ENCODE measurements around the gene DNAAF9. TPM values are rescaled to one million over a fixed set of nuclear protein-coding genes. Genes with fewer than 3 reads are reported as not detected.

Gene DNAAF9
- total and polyA plus RNA-seq, 7 experiments from 2014 or later = 0.71 to 8.8 (median 3.2) TPM

DNA sequence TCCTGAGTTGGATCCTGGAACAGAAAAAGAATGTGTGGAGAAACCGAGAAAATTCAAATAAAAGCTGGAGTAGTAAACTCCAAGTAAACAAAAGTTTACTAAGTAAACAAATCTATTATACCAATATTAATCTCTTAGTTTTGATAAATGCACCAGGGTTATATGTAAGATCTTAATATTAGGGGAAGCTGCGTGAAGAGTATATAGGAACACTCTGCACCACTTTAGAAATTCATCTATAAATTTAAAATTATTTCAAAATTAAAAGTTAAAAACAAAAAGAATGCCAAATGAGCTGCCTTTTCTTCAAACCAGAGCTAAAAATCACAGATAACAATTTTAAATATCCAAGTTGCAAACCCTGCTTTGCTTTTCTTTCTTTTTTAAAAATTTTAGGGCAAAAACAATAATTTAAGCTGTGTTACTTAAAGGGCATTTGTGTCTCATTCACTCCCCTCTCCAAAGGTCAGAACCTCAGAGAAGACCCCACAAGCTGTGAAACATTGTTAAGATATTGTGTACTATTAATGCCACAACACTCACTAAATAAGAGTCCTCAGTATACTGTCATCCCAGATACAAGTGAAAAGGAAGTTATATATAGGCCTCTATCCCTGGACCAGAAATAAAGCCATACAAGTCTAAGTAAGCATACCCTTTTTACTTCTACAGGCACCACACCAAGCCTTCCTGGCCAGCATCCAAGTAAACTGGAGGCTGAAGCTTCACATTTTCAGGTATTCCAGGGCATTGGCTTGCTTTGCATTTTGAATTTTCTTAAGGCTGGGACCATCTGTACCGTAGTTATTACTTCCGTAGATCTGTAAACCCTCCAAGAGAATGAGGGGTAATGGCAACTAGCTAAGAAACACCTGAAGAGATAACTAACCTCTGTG is 7.0 kb downstream of the DNAAF9 start:
- H3K27me3 ChIP-seq (ENCODE audit: control insufficient read depth in 2 of 2, insufficient read depth in 2 of 2, low read length in 2 of 2) = no peaks in the 10 kb centered on the region
- no peak overlapping the region for H3K27ac Mint-ChIP-seq
- peaks cover 0 to 10% (median 0%) of the 10 kb centered on the region in 5 donors for H3K27me3 Mint-ChIP-seq
- ATAC-seq = no peak
- no peaks in the 10 kb centered on the region for H3K36me3 ChIP-seq (ENCODE audit: control insufficient read depth in 2 of 3, insufficient read depth in 3 of 3, low read length in 3 of 3)
- H3K4me1 Mint-ChIP-seq = peaks cover 0 to 8% (median 5%) of the 10 kb centered on the region in 7 donors
- no peak overlapping the region for H3K4me3 ChIP-seq (ENCODE audit: low read length)
- DNase-seq = no peak
- ChIA-PET CTCF (interaction anchor here (0.6 kb wide), 2 partner anchors 262 to 418 kb away, joined by 4 read pairs; no protein-coding TSS in a partner anchor), POLR2A (no interaction called here)
- no peaks in the 10 kb centered on the region for H3K9me3 ChIP-seq (ENCODE audit: control insufficient read depth in 2 of 3, low read length in 3 of 3)
- no peak overlapping the region for H3K4me3 Mint-ChIP-seq
- intact Hi-C loops (cut with micrococcal nuclease) = loop anchor here in 1 of 2 donors (10.0 kb wide), 1 partner anchor 196 kb away; the partner anchor contains the start of genes DDRGK1 and ITPA
- no peaks in the 10 kb centered on the region for H3K4me1 ChIP-seq (ENCODE audit: control insufficient read depth in 2 of 2, insufficient read depth in 2 of 2, low read length in 2 of 2)
- peaks cover 0 to 9% (median 5%) of the 10 kb centered on the region in 5 donors for H3K36me3 Mint-ChIP-seq
- H3K9me3 Mint-ChIP-seq = peaks cover 0 to 12% (median 4%) of the 10 kb centered on the region in 11 donors
- H3K27ac ChIP-seq (ENCODE audit: low read depth, low read length) = no peak overlapping the region

DNA sequence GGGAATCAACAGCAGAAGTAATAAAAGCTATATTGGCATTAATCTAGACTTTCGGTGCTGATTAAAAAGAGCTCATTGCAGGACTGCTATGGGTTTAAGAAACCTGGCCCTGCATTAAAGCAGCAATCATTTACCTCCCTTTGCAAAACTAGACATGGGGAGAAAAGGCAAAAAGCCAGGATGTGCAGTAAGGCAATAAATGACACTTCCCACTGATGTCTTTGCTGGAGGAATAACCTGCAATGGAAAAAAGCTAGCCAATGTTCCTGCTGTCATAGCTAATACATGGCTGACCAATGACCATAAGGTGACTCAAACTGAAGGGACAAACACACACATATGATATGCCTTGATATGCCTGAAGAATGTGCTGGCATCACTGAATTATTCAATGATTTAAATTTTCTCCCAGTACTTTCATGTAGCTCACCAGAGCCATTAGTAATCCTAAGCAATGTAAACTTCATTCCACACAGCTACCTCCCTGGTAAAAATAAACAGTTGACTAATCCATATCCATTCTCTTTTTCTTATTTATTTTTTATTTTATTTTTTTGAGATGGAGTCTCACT is 8.7 kb downstream of the DNAAF9 start:
- POLR2A ChIA-PET = interaction anchor here (1.9 kb wide), 1 partner anchor 10 kb away, joined by 7 read pairs; no protein-coding TSS in a partner anchor

DNA sequence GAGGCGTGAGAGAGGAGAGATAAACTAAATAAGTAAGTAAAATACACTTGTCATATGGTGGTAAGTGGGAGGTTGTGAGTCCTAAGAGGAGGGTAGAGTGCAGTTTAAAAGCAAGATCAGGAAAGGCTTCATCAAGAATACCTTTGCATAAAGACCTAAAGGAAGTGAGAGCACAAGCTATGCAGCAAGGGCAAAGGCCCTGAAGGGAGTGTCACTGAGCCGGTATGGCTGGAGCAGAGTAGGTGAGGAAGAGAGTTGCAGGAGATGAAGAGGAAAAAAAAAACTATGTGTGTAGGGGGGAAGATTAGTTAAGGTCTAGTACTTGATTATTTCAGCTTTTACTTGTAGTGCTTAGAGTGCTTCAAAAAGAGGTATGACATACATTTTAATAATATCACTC is 11.0 kb downstream of the DNAAF9 start:
- ATAC-seq (no peak), DNase-seq (no peak)
- ChIA-PET POLR2A (no interaction called here), CTCF (no interaction called here)
- Histone ChIP-seq H3K4me1 (ENCODE audit: control insufficient read depth in 2 of 2, insufficient read depth in 2 of 2, low read length in 2 of 2) (no peaks in the 10 kb centered on the region), H3K27ac (ENCODE audit: low read depth, low read length) (no peak overlapping the region), H3K36me3 (ENCODE audit: control insufficient read depth in 2 of 3, insufficient read depth in 3 of 3, low read length in 3 of 3) (no peaks in the 10 kb centered on the region), H3K27me3 (ENCODE audit: control insufficient read depth in 2 of 2, insufficient read depth in 2 of 2, low read length in 2 of 2) (no peaks in the 10 kb centered on the region), H3K9me3 (ENCODE audit: control insufficient read depth in 2 of 3, low read length in 3 of 3) (no peaks in the 10 kb centered on the region), H3K4me3 (ENCODE audit: low read length) (no peak overlapping the region)
- peaks cover 0 to 4% (median 0%) of the 10 kb centered on the region in 7 donors for H3K4me1 Mint-ChIP-seq
- no peak overlapping the region for H3K4me3 Mint-ChIP-seq
- intact Hi-C loops (cut with micrococcal nuclease) = no loop called here
- H3K36me3 Mint-ChIP-seq = peaks cover 0 to 9% (median 5%) of the 10 kb centered on the region in 5 donors
- H3K27me3 Mint-ChIP-seq = peaks cover 0 to 2% (median 0%) of the 10 kb centered on the region in 5 donors
- peaks cover 0 to 12% (median 4%) of the 10 kb centered on the region in 11 donors for H3K9me3 Mint-ChIP-seq
- no peak overlapping the region for H3K27ac Mint-ChIP-seq

More for the DNA sequence above, 8.7 kb downstream of the DNAAF9 start:
- H3K4me3 ChIP-seq (ENCODE audit: low read length) = no peak overlapping the region
- H3K27ac ChIP-seq (ENCODE audit: low read depth, low read length) = no peak overlapping the region
- H3K27me3 ChIP-seq (ENCODE audit: control insufficient read depth in 2 of 2, insufficient read depth in 2 of 2, low read length in 2 of 2) = no peaks in the 10 kb centered on the region
- no peaks in the 10 kb centered on the region for H3K4me1 ChIP-seq (ENCODE audit: control insufficient read depth in 2 of 2, insufficient read depth in 2 of 2, low read length in 2 of 2)
- H3K4me3 Mint-ChIP-seq = no peak overlapping the region
- H3K36me3 ChIP-seq (ENCODE audit: control insufficient read depth in 2 of 3, insufficient read depth in 3 of 3, low read length in 3 of 3) = no peaks in the 10 kb centered on the region
- CTCF ChIA-PET = no interaction called here
- intact Hi-C loops (cut with micrococcal nuclease) = no loop called here
- ATAC-seq = no peak
- no peaks in the 10 kb centered on the region for H3K9me3 ChIP-seq (ENCODE audit: control insufficient read depth in 2 of 3, low read length in 3 of 3)
- H3K27ac Mint-ChIP-seq = no peak overlapping the region
- H3K9me3 Mint-ChIP-seq = peaks cover 0 to 12% (median 4%) of the 10 kb centered on the region in 11 donors
- H3K27me3 Mint-ChIP-seq = peaks cover 0 to 5% (median 0%) of the 10 kb centered on the region in 5 donors
- H3K4me1 Mint-ChIP-seq = no peaks in the 10 kb centered on the region
- peaks cover 0 to 9% (median 5%) of the 10 kb centered on the region in 5 donors for H3K36me3 Mint-ChIP-seq
- DNase-seq = no peak

GRCh38 chr20:3392756-3393155 is 14.7 kb downstream of the DNAAF9 start:
- peaks cover 0 to 2% (median 0%) of the 10 kb centered on the region in 5 donors for H3K27me3 Mint-ChIP-seq
- ATAC-seq = no peak

DNA sequence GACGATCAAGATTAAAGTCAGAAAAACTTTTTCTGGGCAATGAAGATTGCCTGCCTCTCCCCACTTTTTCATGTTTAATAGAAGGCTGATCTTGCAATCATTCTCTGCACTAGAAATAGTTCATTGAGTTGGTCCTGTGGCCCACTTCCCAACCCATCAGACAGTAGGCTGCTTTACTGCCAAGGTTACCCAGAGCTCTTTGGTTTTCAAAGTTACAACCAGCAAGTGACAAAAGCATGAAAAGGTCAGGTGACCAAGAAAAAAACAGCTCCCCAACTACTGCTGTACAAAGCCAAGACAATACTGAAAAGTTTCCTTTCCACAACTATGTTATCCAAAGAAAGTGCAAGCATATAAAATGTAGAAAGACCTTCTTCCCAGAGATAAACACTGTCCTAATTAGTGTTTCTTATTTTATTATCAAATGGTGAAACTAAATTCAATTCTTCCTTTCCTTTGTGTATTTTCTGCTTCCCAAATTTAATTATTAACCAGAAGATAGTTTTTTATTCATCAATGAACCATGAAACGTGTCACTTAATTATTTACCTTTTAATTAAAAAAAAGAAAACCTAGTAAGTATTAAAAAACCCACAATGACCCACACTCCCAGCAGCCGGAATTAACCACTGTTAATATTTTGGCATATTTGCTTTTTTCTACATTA is 16.6 kb downstream of the DNAAF9 start:
- POLR2A ChIA-PET = no interaction called here
- Mint-ChIP-seq H3K4me1 (peaks cover 0 to 21% (median 5%) of the 10 kb centered on the region in 7 donors), H3K9me3 (peaks cover 0 to 8% (median 2%) of the 10 kb centered on the region in 11 donors), H3K27ac (peak overlapping the region in 1 of 9 donors; percentile 7), H3K27me3 (peaks cover 0 to 2% (median 0%) of the 10 kb centered on the region in 5 donors), H3K4me3 (no peak overlapping the region), H3K36me3 (peaks cover 0 to 5% (median 4%) of the 10 kb centered on the region in 5 donors)
- H3K4me1 ChIP-seq (ENCODE audit: control insufficient read depth in 2 of 2, insufficient read depth in 2 of 2, low read length in 2 of 2) = no peaks in the 10 kb centered on the region
- H3K27ac ChIP-seq (ENCODE audit: low read depth, low read length) = no peak overlapping the region
- H3K36me3 ChIP-seq (ENCODE audit: control insufficient read depth in 2 of 3, insufficient read depth in 3 of 3, low read length in 3 of 3) = no peaks in the 10 kb centered on the region
- DNase-seq = no peak
- CTCF ChIA-PET = no interaction called here
- ATAC-seq = no peak
- H3K4me3 ChIP-seq (ENCODE audit: low read length) = no peak overlapping the region
- H3K9me3 ChIP-seq (ENCODE audit: control insufficient read depth in 2 of 3, low read length in 3 of 3) = no peaks in the 10 kb centered on the region
- intact Hi-C loops (cut with micrococcal nuclease) = no loop called here
- H3K27me3 ChIP-seq (ENCODE audit: control insufficient read depth in 2 of 2, insufficient read depth in 2 of 2, low read length in 2 of 2) = no peaks in the 10 kb centered on the region

More at GRCh38 chr20:3392756-3393155, 14.7 kb downstream of the DNAAF9 start:
- no peak for DNase-seq
- H3K4me3 ChIP-seq (ENCODE audit: low read length) = no peak overlapping the region
- Mint-ChIP-seq H3K27ac (no peak overlapping the region), H3K4me3 (no peak overlapping the region), H3K9me3 (peaks cover 0 to 12% (median 4%) of the 10 kb centered on the region in 11 donors), H3K36me3 (peaks cover 0 to 9% (median 5%) of the 10 kb centered on the region in 5 donors), H3K4me1 (peaks cover 0 to 21% (median 5%) of the 10 kb centered on the region in 7 donors)
- no peaks in the 10 kb centered on the region for H3K36me3 ChIP-seq (ENCODE audit: control insufficient read depth in 2 of 3, insufficient read depth in 3 of 3, low read length in 3 of 3)
- H3K9me3 ChIP-seq (ENCODE audit: control insufficient read depth in 2 of 3, low read length in 3 of 3) = no peaks in the 10 kb centered on the region
- no peak overlapping the region for H3K27ac ChIP-seq (ENCODE audit: low read depth, low read length)
- H3K4me1 ChIP-seq (ENCODE audit: control insufficient read depth in 2 of 2, insufficient read depth in 2 of 2, low read length in 2 of 2) = no peaks in the 10 kb centered on the region
- no peaks in the 10 kb centered on the region for H3K27me3 ChIP-seq (ENCODE audit: control insufficient read depth in 2 of 2, insufficient read depth in 2 of 2, low read length in 2 of 2)
- intact Hi-C loops (cut with micrococcal nuclease) = no loop called here
- ChIA-PET POLR2A (interaction anchor here (0.6 kb wide), 1 partner anchor 731 kb away, joined by 5 read pairs; no protein-coding TSS in a partner anchor), CTCF (no interaction called here)

GRCh38 chr20:3383878-3384495 is 23.5 kb downstream of the DNAAF9 start:
- no peak overlapping the region for H3K4me3 Mint-ChIP-seq

More at GRCh38 chr20:3383878-3384495, 23.5 kb downstream of the DNAAF9 start:
- H3K36me3 Mint-ChIP-seq = peaks cover 0 to 17% (median 9%) of the 10 kb centered on the region in 5 donors
- peaks cover 0 to 10% (median 0%) of the 10 kb centered on the region in 11 donors for H3K9me3 Mint-ChIP-seq
- ATAC-seq (no peak), DNase-seq (peak in 1 of 9 donors; percentile 26)
- POLR2A ChIA-PET = no interaction called here
- Histone ChIP-seq H3K27me3 (ENCODE audit: control insufficient read depth in 2 of 2, insufficient read depth in 2 of 2, low read length in 2 of 2) (peaks cover 0 to 4% of the 10 kb centered on the region in 2 donors), H3K9me3 (ENCODE audit: control insufficient read depth in 2 of 3, low read length in 3 of 3) (no peaks in the 10 kb centered on the region), H3K27ac (ENCODE audit: low read depth, low read length) (no peak overlapping the region), H3K4me1 (ENCODE audit: control insufficient read depth in 2 of 2, insufficient read depth in 2 of 2, low read length in 2 of 2) (no peaks in the 10 kb centered on the region), H3K36me3 (ENCODE audit: control insufficient read depth in 2 of 3, insufficient read depth in 3 of 3, low read length in 3 of 3) (no peaks in the 10 kb centered on the region), H3K4me3 (ENCODE audit: low read length) (no peak overlapping the region)
- H3K27me3 Mint-ChIP-seq = peaks cover 0 to 2% (median 0%) of the 10 kb centered on the region in 5 donors
- no peak overlapping the region for H3K27ac Mint-ChIP-seq
- CTCF ChIA-PET = interaction anchor here (0.6 kb wide), 1 partner anchor 218 kb away, joined by 3 read pairs; no protein-coding TSS in a partner anchor
- peaks cover 0 to 16% (median 9%) of the 10 kb centered on the region in 7 donors for H3K4me1 Mint-ChIP-seq
- intact Hi-C loops (cut with micrococcal nuclease) = no loop called here

All from naive thymus-derived CD4-positive, alpha-beta T cell (primary cell).